HCT116 (cell line): Measurements from ENCODE around the gene WTAP. TPM values are rescaled to one million over a fixed set of nuclear protein-coding genes. Genes with fewer than 3 reads are reported as not detected.
A peak's percentile ranks its signal among the peaks of the same experiment; 100 is the strongest.

Experiments
- ATAC-seq: fragments of 200-7000 bp; cut with Tn5 transposase; 2 replicates; pipeline ENCODE4 v1.9.1; 2020; ENCODE audit warnings: mild to moderate bottlenecking, moderate library complexity
- BruUV-seq: library from RNA; stranded (reverse); fragments of 400-500 nt; replicated peaks from 2 replicates; lab custom pipeline; 2021; lab: Mats Ljungman, UMichigan
- CTCF ChIA-PET: fragments of 300-600 bp; sonication (Branson Sonifier 250); formaldehyde crosslinking; loops from one replicate; lab custom pipeline; 2021; ENCODE audit warnings: antibody characterized with exemption; lab: Charles Lee
- POLR2A ChIA-PET: fragments of 300-600, 350-600 bp; sonication (Branson Sonifier 250); formaldehyde crosslinking; loops from one replicate; lab custom pipeline; 2021; ENCODE audit warnings: antibody characterized with exemption; lab: Charles Lee
- RAD21 ChIA-PET, 2 experiments: fragments of 300-600 bp; sonication (Branson Sonifier 250); formaldehyde crosslinking; loops; one replicate each; lab custom pipeline; 2023; ENCODE audit warnings: low total read pairs in 2 of 2; ENCODE audit not compliant: uncharacterized antibody in 2 of 2, unreplicated experiment in 2 of 2, low non-redundant PET in 1 of 2; lab: Charles Lee
- DNase-seq: peaks from one replicate; pipeline ENCODE4 v3.0.0-alpha.2; 2010; ENCODE audit warnings: low read depth, low spot score
- H2AFZ ChIP-seq: fragments of 200-600 bp; shearing (Covaris generic), sonication (generic); 2 replicates; pipeline ENCODE4 v1.6.1; 2017; ENCODE audit warnings: low read depth, mixed run types, mixed read lengths, antibody characterized with exemption, low read length; ENCODE audit not compliant: poor library complexity, severe bottlenecking
- H3K27ac ChIP-seq: 2 replicates; pipeline ENCODE4 v1.5.1; 2012; ENCODE audit warnings: low read depth, low read length
- H3K27me3 ChIP-seq: fragments of 200-600 bp; sonication (generic); 2 replicates; pipeline ENCODE4 v1.6.1; 2016; ENCODE audit warnings: mixed run types, low read length, mixed read lengths; ENCODE audit not compliant: insufficient read depth
- H3K36me3 ChIP-seq, 2 experiments: fragments of 200-500 bp in 1 of 2; fragments of 200-600 bp in 1 of 2; sonication (Bioruptor generic) in 1 of 2; sonication (generic) in 1 of 2; 2 replicates each; pipeline versions ENCODE4 v1.5.1 to v1.6.1; 2014 to 2016; ENCODE audit warnings: low read length in 2 of 2, inconsistent platforms in 1 of 2, mixed read lengths in 1 of 2, mixed run types in 1 of 2; ENCODE audit not compliant: insufficient read depth in 2 of 2, control insufficient read depth in 1 of 2
- H3K4me1 ChIP-seq, 2 experiments: fragments of 200-600 bp in 1 of 2; sonication (generic) in 1 of 2; 2 replicates each; pipeline versions ENCODE4 v1.5.1 to v1.6.1; 2012 to 2017; ENCODE audit warnings: low read length in 2 of 2, inconsistent platforms in 1 of 2, mild to moderate bottlenecking in 1 of 2, mixed read lengths in 1 of 2, mixed run types in 1 of 2, moderate library complexity in 1 of 2; ENCODE audit not compliant: insufficient read depth in 2 of 2, control insufficient read depth in 1 of 2
- H3K4me2 ChIP-seq: fragments of 200-600 bp; sonication (generic); 2 replicates; pipeline ENCODE4 v1.6.1; 2017; ENCODE audit warnings: mixed run types, low read length, mixed read lengths
- H3K4me3 ChIP-seq, 2 experiments: fragments of 200-600 bp in 1 of 2; sonication (generic) in 1 of 2; replicated peaks in 1 of 2; 2 replicates each; pipeline ENCODE4 v1.5.1; 2011 to 2016; ENCODE audit warnings: low read length in 2 of 2, control low read depth in 1 of 2, low read depth in 1 of 2, mild to moderate bottlenecking in 1 of 2, mixed read lengths in 1 of 2, mixed run types in 1 of 2
- H3K79me2 ChIP-seq: fragments of 200-600 bp; sonication (generic); 2 replicates; pipeline ENCODE4 v1.6.1; 2017; ENCODE audit warnings: mild to moderate bottlenecking, mixed run types, low read length, moderate library complexity, mixed read lengths; ENCODE audit not compliant: insufficient read depth
- H3K9ac ChIP-seq: fragments of 200-600 bp; sonication (generic); 2 replicates; pipeline ENCODE4 v1.6.1; 2016; ENCODE audit warnings: low read length, mixed read lengths
- H3K9me2 ChIP-seq: fragments of 200-600 bp; sonication (generic), shearing (Covaris generic); 2 replicates; pipeline ENCODE4 v1.6.1; 2017; ENCODE audit warnings: mixed run types, mild to moderate bottlenecking, moderate library complexity; ENCODE audit not compliant: insufficient read depth
- H3K9me3 ChIP-seq, 2 experiments: fragments of 200-500 bp in 1 of 2; fragments of 200-600 bp in 1 of 2; sonication (Bioruptor generic) in 1 of 2; sonication (generic) in 1 of 2; 2 replicates each; pipeline ENCODE4 v1.6.1; 2014 to 2017; ENCODE audit warnings: low read length in 2 of 2, mixed read lengths in 2 of 2, inconsistent platforms in 1 of 2, low read depth in 1 of 2, mild to moderate bottlenecking in 1 of 2, mixed run types in 1 of 2, moderate library complexity in 1 of 2; ENCODE audit not compliant: control insufficient read depth in 1 of 2, insufficient read depth in 1 of 2
- H4K20me1 ChIP-seq: fragments of 200-600 bp; sonication (generic), shearing (Covaris generic); 2 replicates; pipeline ENCODE4 v1.6.1; 2017; ENCODE audit warnings: mixed run types, mild to moderate bottlenecking, moderate library complexity; ENCODE audit not compliant: insufficient read depth
- EZH2phosphoT487 ChIP-seq: fragments of 200-600 bp; IDR thresholded peaks from 2 replicates; pipeline ENCODE4 v1.6.1; 2018; ENCODE audit warnings: antibody characterized with exemption, borderline replicate concordance
- POLR2A ChIP-seq: IDR thresholded peaks from 2 replicates; pipeline ENCODE4 v1.7.0; 2011; ENCODE audit warnings: borderline replicate concordance; ENCODE audit not compliant: insufficient read depth, insufficient read length; ENCODE audit errors: extremely low read depth
- POLR2AphosphoS5 ChIP-seq: IDR thresholded peaks from 2 replicates; pipeline ENCODE4 v1.6.1; 2011; ENCODE audit warnings: mild to moderate bottlenecking, low read depth, low read length, moderate library complexity
- TCF7L2 ChIP-seq: IDR thresholded peaks from 2 replicates; pipeline ENCODE4 v1.7.0; 2011; ENCODE audit warnings: borderline replicate concordance, inconsistent platforms; ENCODE audit not compliant: insufficient read depth, insufficient read length; ENCODE audit errors: extremely low read depth
- YY1 ChIP-seq: IDR thresholded peaks from 2 replicates; pipeline ENCODE4 v1.6.1; 2011; ENCODE audit warnings: low read length, low read depth, moderate library complexity, mild to moderate bottlenecking; ENCODE audit not compliant: insufficient replicate concordance; ENCODE audit errors: extremely low read depth
- ZFX ChIP-seq: fragments of 450-650 bp; IDR thresholded peaks from 2 replicates; pipeline ENCODE4 v1.6.1; 2017
- ZNF274 ChIP-seq: fragments of 200-500 bp; sonication (Bioruptor generic); IDR thresholded peaks from 2 replicates; pipeline ENCODE4 v1.6.1; 2014; ENCODE audit warnings: mild to moderate bottlenecking, low read depth, low read length, inconsistent platforms
- intact Hi-C: fragments of 100-400 bp; cut with micrococcal nuclease; formaldehyde crosslinking; loops from 2 replicates; pipeline ENCODE4 v1.10.0; 2022
- total RNA-seq: library from RNA; stranded (reverse); gene quantifications from one replicate; pipeline ENCODE4 v1.2.1, GENCODE V29; 2021; ENCODE audit not compliant: unreplicated experiment
- TF ChIP-seq, protein P1 (sequence below), 3 experiments: fragments of 200-600 bp in 1 of 3; sonication (generic) in 1 of 3; IDR thresholded peaks in 2 of 3; conservative IDR thresholded peaks in 1 of 3; 2 replicates each; pipeline ENCODE4 v1.5.1; 2012 to 2017; ENCODE audit warnings: low read depth in 2 of 3, low read length in 2 of 3, antibody characterized with exemption in 1 of 3, borderline replicate concordance in 1 of 3, control low read depth in 1 of 3, mild to moderate bottlenecking in 1 of 3, mixed read lengths in 1 of 3, mixed run types in 1 of 3, moderate library complexity in 1 of 3; ENCODE audit not compliant: insufficient read depth in 1 of 3
- TF ChIP-seq, protein P2 (sequence below): IDR thresholded peaks from 2 replicates; pipeline ENCODE4 v1.6.1; 2012
- TF ChIP-seq, protein P3 (sequence below): IDR thresholded peaks from 2 replicates; pipeline ENCODE4 v1.6.1; 2012
- TF ChIP-seq, protein P4 (sequence below): IDR thresholded peaks from 2 replicates; pipeline ENCODE4 v1.6.1; 2011; ENCODE audit warnings: mild to moderate bottlenecking, low read length, moderate library complexity; ENCODE audit not compliant: insufficient replicate concordance; ENCODE audit errors: extremely low read depth

The WTAP gene
- total RNA-seq, 1 experiment from 2014 or later, result 88.6 TPM

DNA sequence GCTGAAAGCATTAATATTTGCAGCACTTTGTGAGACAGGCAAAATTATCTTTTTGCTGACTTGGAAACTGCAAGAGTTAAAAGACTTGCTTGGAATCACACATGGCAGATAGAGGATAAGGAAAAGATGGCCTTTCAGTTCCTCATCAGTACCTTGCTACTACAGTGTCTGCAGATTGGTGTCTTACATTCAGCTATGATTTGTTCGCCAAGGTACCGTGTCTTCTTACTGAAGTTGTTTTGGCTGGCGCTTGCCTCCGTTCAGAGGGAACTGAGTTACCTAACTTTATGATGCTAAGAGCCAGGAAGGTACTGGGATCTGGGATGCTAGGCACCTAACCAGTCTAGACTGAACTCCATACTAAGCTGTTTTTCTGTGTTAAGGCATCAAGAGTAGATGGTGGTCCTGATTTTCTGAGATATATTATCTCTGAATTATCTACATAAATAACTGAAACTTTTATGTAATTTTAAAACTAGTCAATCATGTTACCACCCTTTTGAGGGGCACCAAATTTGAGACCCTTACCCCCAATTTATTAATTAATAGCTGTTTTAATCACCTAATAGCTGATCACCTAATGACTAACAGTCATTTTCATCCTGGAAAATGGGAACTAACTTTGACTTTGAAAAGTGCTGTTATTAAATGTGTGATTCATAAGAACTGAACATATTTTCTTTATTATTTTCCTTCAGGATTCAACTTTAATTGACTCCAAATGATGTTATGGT lies 2.5 kb downstream of the WTAP start:
- Histone ChIP-seq H3K27ac (no peak overlapping the region), H4K20me1 (peaks cover 34% of the 10 kb centered on the region; the same call in 1 of the 2 replicates), H3K9me3 (no peaks in the 10 kb centered on the region), H3K9ac (peak overlapping the region; percentile 7; the same call in 1 of the 2 replicates), H3K4me1 (peaks cover 8 to 31% of the 10 kb centered on the region in 2 experiments; a peak in 3 of 4 replicates), H3K9me2 (no peaks in the 10 kb centered on the region), H2AFZ (no peak overlapping the region), H3K36me3 (peaks cover 0 to 14% of the 10 kb centered on the region in 2 experiments; a peak in 2 of 4 replicates), H3K27me3 (no peaks in the 10 kb centered on the region), H3K79me2 (peaks cover 94% of the 10 kb centered on the region), H3K4me2 (peak overlapping the region; percentile 75; the same call in 1 of the 2 replicates), H3K4me3 (peak overlapping the region in 1 of 2 experiments; percentile 81; a peak in 1 of 4 replicates)
- CTCF ChIA-PET, result no interaction called here
- RAD21 ChIA-PET, result no interaction called here
- no peak for ATAC-seq
- no peak for DNase-seq
- intact Hi-C loops, result loop anchor here (10.0 kb wide), 1 partner anchor 725 kb away; no protein-coding TSS in a partner anchor
- no peak for TF ChIP-seq YY1
- TF ChIP-seq, protein P1, sequence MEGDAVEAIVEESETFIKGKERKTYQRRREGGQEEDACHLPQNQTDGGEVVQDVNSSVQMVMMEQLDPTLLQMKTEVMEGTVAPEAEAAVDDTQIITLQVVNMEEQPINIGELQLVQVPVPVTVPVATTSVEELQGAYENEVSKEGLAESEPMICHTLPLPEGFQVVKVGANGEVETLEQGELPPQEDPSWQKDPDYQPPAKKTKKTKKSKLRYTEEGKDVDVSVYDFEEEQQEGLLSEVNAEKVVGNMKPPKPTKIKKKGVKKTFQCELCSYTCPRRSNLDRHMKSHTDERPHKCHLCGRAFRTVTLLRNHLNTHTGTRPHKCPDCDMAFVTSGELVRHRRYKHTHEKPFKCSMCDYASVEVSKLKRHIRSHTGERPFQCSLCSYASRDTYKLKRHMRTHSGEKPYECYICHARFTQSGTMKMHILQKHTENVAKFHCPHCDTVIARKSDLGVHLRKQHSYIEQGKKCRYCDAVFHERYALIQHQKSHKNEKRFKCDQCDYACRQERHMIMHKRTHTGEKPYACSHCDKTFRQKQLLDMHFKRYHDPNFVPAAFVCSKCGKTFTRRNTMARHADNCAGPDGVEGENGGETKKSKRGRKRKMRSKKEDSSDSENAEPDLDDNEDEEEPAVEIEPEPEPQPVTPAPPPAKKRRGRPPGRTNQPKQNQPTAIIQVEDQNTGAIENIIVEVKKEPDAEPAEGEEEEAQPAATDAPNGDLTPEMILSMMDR (IDR thresholded peaks at IDR 0.05 in 2 of 3, conservative IDR thresholded peaks at IDR 0.05 in 1 of 3; ENCODE audit: borderline replicate concordance in 1 of 3, insufficient read depth in 1 of 3, low read depth in 2 of 3, low read length in 2 of 3), result no peak
- TF ChIP-seq, protein P2, sequence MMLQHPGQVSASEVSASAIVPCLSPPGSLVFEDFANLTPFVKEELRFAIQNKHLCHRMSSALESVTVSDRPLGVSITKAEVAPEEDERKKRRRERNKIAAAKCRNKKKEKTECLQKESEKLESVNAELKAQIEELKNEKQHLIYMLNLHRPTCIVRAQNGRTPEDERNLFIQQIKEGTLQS, result no peak
- TF ChIP-seq ZFX, result no peak
- no peak for TF ChIP-seq POLR2A
- TF ChIP-seq, protein P3, sequence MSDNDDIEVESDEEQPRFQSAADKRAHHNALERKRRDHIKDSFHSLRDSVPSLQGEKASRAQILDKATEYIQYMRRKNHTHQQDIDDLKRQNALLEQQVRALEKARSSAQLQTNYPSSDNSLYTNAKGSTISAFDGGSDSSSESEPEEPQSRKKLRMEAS, result no peak
- no peak for TF ChIP-seq POLR2AphosphoS5
- no peak for TF ChIP-seq TCF7L2
- TF ChIP-seq, protein P4, sequence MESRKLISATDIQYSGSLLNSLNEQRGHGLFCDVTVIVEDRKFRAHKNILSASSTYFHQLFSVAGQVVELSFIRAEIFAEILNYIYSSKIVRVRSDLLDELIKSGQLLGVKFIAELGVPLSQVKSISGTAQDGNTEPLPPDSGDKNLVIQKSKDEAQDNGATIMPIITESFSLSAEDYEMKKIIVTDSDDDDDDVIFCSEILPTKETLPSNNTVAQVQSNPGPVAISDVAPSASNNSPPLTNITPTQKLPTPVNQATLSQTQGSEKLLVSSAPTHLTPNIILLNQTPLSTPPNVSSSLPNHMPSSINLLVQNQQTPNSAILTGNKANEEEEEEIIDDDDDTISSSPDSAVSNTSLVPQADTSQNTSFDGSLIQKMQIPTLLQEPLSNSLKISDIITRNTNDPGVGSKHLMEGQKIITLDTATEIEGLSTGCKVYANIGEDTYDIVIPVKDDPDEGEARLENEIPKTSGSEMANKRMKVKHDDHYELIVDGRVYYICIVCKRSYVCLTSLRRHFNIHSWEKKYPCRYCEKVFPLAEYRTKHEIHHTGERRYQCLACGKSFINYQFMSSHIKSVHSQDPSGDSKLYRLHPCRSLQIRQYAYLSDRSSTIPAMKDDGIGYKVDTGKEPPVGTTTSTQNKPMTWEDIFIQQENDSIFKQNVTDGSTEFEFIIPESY, result no peak
- TF ChIP-seq ZNF274, result no peak
- no peak for TF ChIP-seq EZH2phosphoT487
- no TSS peak for BruUV-seq
- POLR2A ChIA-PET, result no interaction called here
